ENCODE measurements around the gene SRPX. TPM values are rescaled to one million over a fixed set of nuclear protein-coding genes. Genes with fewer than 3 reads are reported as not detected.

Gene SRPX, protein sequence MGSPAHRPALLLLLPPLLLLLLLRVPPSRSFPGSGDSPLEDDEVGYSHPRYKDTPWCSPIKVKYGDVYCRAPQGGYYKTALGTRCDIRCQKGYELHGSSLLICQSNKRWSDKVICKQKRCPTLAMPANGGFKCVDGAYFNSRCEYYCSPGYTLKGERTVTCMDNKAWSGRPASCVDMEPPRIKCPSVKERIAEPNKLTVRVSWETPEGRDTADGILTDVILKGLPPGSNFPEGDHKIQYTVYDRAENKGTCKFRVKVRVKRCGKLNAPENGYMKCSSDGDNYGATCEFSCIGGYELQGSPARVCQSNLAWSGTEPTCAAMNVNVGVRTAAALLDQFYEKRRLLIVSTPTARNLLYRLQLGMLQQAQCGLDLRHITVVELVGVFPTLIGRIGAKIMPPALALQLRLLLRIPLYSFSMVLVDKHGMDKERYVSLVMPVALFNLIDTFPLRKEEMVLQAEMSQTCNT
- total RNA-seq (2012; rRNA removed), result 35.5 and 39.2 TPM in 2 replicates
- polyA plus RNA-seq (2012; rRNA removed), result 67.6 and 81.5 TPM in 2 replicates
- 73.6 and 78.2 TPM in 2 replicates for polyA plus RNA-seq (2012; cell fraction: cytosol; rRNA removed)
- polyA plus RNA-seq (2012; cell fraction: nucleus; rRNA removed; ENCODE audit: low replicate concordance), result 31.5 and 60.3 TPM in 2 replicates
- percentile 52 among the genes with signal in this experiment for Bru-seq, nascent RNA
- percentile 37 among the genes with signal in this experiment for BruChase-seq, experiment 1, labeled RNA remaining after a 6-hour chase
- percentile 46 among the genes with signal in this experiment for BruChase-seq, experiment 2, labeled RNA remaining after a 2-hour chase
- long read RNA-seq, transcript SRPX-201 (10 exons, 1,874 nt), result major isoform, 69 of 80 reads
- long read RNA-seq, partial matches to known transcripts, result 6 of 80 reads
- long read RNA-seq, other reads (novel, unspliced or antisense), result 0 of 80 reads

- Histone ChIP-seq H4K20me1 (ENCODE audit: insufficient read depth, low read length) (no peaks in the 10 kb centered on the region), H2BK15ac (ENCODE audit: low read depth, low read length) (peak within 1 kb of the TSS; percentile 11; the same call in 1 of the 3 replicates), H4K8ac (ENCODE audit: low read depth in 2 of 2, low read length in 2 of 2) (peak within 1 kb of the TSS; percentile 2 to 31; a peak in 3 of 4 replicates), H2BK20ac (ENCODE audit: low read depth, low read length) (peak within 1 kb of the TSS; percentile 18; the same call in 1 of the 2 replicates), H2BK120ac (ENCODE audit: low read depth, low read length) (peak within 1 kb of the TSS; percentile 69), H3K9ac (ENCODE audit: low read depth, low read length) (peak within 1 kb of the TSS; percentile 52), H2AK9ac (replicated peaks; ENCODE audit: low read depth, low read length, poor library complexity) (peak within 1 kb of the TSS; percentile 77), H2AFZ (replicated peaks; ENCODE audit: low read length, poor library complexity) (peak within 1 kb of the TSS; percentile 85), H3K23ac (ENCODE audit: low read depth, low read length) (no peak within 1 kb of the TSS; the same call in none of the 2 replicates), H3K4me1 (ENCODE audit: control insufficient read depth, insufficient read depth, low read length) (peaks cover 4% of the 10 kb centered on the region; the same call in 1 of the 2 replicates), H2BK5ac (ENCODE audit: low read depth, low read length, poor library complexity, severe bottlenecking) (no peak within 1 kb of the TSS), H3K56ac (ENCODE audit: extremely low read depth, insufficient read depth, low read length) (no peak within 1 kb of the TSS), H3K4me2 (ENCODE audit: low read depth, low read length) (peak within 1 kb of the TSS; percentile 82), H3K4me3 (ENCODE audit: insufficient read depth, low read depth, low read length) (peak within 1 kb of the TSS; percentile 71), H2AK5ac (ENCODE audit: low read depth, low read length) (no peak within 1 kb of the TSS), H4K91ac (ENCODE audit: insufficient read depth, low read depth, low read length) (peak within 1 kb of the TSS; percentile 15), H3K14ac (replicated peaks; ENCODE audit: low read depth, low read length) (no peak within 1 kb of the TSS; the same call in 1 of the 2 replicates), H3K79me1 (ENCODE audit: low read depth in 1 of 2, low read length in 2 of 2) (peaks cover 0 to 12% of the 10 kb centered on the region in 2 experiments; a peak in 2 of 4 replicates), H3K36me3 (ENCODE audit: control insufficient read depth, insufficient read depth, low read length) (no peaks in the 10 kb centered on the region), H4K5ac (ENCODE audit: low read depth, low read length) (peak within 1 kb of the TSS; percentile 55; the same call in 1 of the 2 replicates), H3K9me1 (ENCODE audit: insufficient read depth, low read length) (peaks cover 2% of the 10 kb centered on the region; the same call in 1 of the 2 replicates), H3K9me3 (ENCODE audit: control insufficient read depth, insufficient read depth, low read length) (no peaks in the 10 kb centered on the region), H3K18ac (ENCODE audit: low read depth, low read length) (peak within 1 kb of the TSS; percentile 50), H3K27me3 (ENCODE audit: control insufficient read depth, insufficient read depth, low read length) (no peaks in the 10 kb centered on the region), H3K4ac (ENCODE audit: low read depth, low read length) (peak within 1 kb of the TSS; percentile 41), H3K27ac (ENCODE audit: insufficient read depth, low read length) (peak within 1 kb of the TSS; percentile 40)
- in situ Hi-C loops (cut with MboI; ENCODE audit: low sequenced_read_pairs), result no loop called here
- intact Hi-C loops (cut with micrococcal nuclease), result loop anchor here (1.0 to 5.0 kb wide), 3 partner anchors 42 to 107 kb away; partner anchors contain the start of gene RPGR
- dilution Hi-C loops (cut with HindIII; ENCODE audit: low sequenced_read_pairs, unreplicated experiment), result no loop called here
- POLR2A ChIA-PET (ENCODE audit: unreplicated experiment), result no interaction called here
- peak; percentile 43 for DNase-seq
- peak; percentile 84 for ATAC-seq (ENCODE audit: low read depth)
- CTCF ChIA-PET, result interaction anchor here (1.1 to 1.6 kb wide), 3 partner anchors 14 to 106 kb away, joined by 3 to 4 read pairs (median 3); partner anchors contain the start of gene RPGR
- TF ChIP-seq BHLHE40 (IDR thresholded peaks at IDR 0.05; ENCODE audit: low read depth, low read length) (no peak), MAZ (IDR thresholded peaks at IDR 0.05; ENCODE audit: borderline replicate concordance, low read depth, low read length) (peak; percentile 48; the same call in 1 of the 2 replicates), RCOR1 (IDR thresholded peaks at IDR 0.05; ENCODE audit: insufficient replicate concordance, low read length) (no peak), RAD21 (IDR thresholded peaks at IDR 0.05; ENCODE audit: low read length) (no peak), ELK1 (IDR thresholded peaks at IDR 0.05; ENCODE audit: borderline replicate concordance, low read depth, low read length) (no peak), CEBPB (IDR thresholded peaks at IDR 0.05; ENCODE audit: low read depth, low read length) (no peak)
- 24% methylated on average over 24 of the region's 76 CpGs; no CpG with 5 or more reads in 1 of the 2 experiments for WGBS, 2 experiments (ENCODE audit: extremely low coverage in 2 of 2, insufficient read length in 1 of 2)
- no TSS peak for BruUV-seq (replicated peaks)
Measured at GRCh38 chrX:38220415-38221390, at the start of gene SRPX. Gene SRPX (minus strand): TSS chrX:38220871. CDS start chrX:38220792, 79 bp downstream.

All from IMR-90 (cell line).